Neural progenitor cell (in vitro differentiated cells): ENCODE data around the gene MAP3K9. TPM values are rescaled to one million over a fixed set of nuclear protein-coding genes. Genes with fewer than 3 reads are reported as not detected.

Source experiments
- DNase-seq: peaks from one replicate; pipeline ENCODE4 v3.0.0-alpha.2; 2016; ENCODE audit warnings: low spot score
- H2AFZ ChIP-seq: fragments of 200-600 bp; sonication (generic); replicated peaks from 2 replicates; pipeline ENCODE4 v1.6.1; 2016; ENCODE audit warnings: antibody characterized with exemption
- H3F3A ChIP-seq: fragments of 200-600 bp; sonication (generic); 2 replicates; pipeline ENCODE4 v1.6.1; 2016; ENCODE audit warnings: antibody characterized with exemption, low read depth
- H3K27ac ChIP-seq: fragments of 200-600 bp; sonication (generic); 2 replicates; pipeline ENCODE4 v1.5.1; 2016; ENCODE audit warnings: mild to moderate bottlenecking
- H3K27me3 ChIP-seq: fragments of 200-600 bp; sonication (generic); 2 replicates; pipeline ENCODE4 v1.6.1; 2016; ENCODE audit warnings: mild to moderate bottlenecking, moderate library complexity
- H3K36me3 ChIP-seq: fragments of 200-600 bp; sonication (generic); 2 replicates; pipeline ENCODE4 v1.5.1; 2016
- H3K4me1 ChIP-seq: fragments of 200-600 bp; sonication (generic); 2 replicates; pipeline ENCODE4 v1.6.1; 2016; ENCODE audit warnings: mixed run types
- H3K4me2 ChIP-seq: fragments of 200-600 bp; sonication (generic); 2 replicates; pipeline ENCODE4 v1.6.1; 2016
- H3K4me3 ChIP-seq: fragments of 200-600 bp; sonication (generic); 2 replicates; pipeline ENCODE4 v1.5.1; 2016
- H3K79me2 ChIP-seq: fragments of 200-600 bp; sonication (generic); 2 replicates; pipeline ENCODE4 v1.6.1; 2016; ENCODE audit warnings: low read depth
- H3K9ac ChIP-seq: fragments of 200-600 bp; sonication (generic); 2 replicates; pipeline ENCODE4 v1.6.1; 2016
- H3K9me3 ChIP-seq: fragments of 200-600 bp; sonication (generic); 2 replicates; pipeline ENCODE4 v1.5.1; 2016; ENCODE audit warnings: low read depth
- H4K20me1 ChIP-seq: fragments of 200-600 bp; sonication (generic); 2 replicates; pipeline ENCODE4 v1.6.1; 2016; ENCODE audit warnings: low read depth
- H3K27ac Mint-ChIP-seq: 3 replicates; pipeline ENCODE4 v1.8.0; 2021; ENCODE audit warnings: mixed read lengths
- H3K27me3 Mint-ChIP-seq: 2 replicates; pipeline ENCODE4 v1.8.0; 2022; ENCODE audit warnings: low read depth, mild to moderate bottlenecking, inconsistent platforms, moderate library complexity, mixed read lengths; ENCODE audit not compliant: insufficient read depth
- H3K36me3 Mint-ChIP-seq: 3 replicates; pipeline ENCODE4 v1.8.0; 2021; ENCODE audit warnings: mixed read lengths
- H3K4me1 Mint-ChIP-seq: 3 replicates; pipeline ENCODE4 v1.8.0; 2021; ENCODE audit warnings: mixed read lengths
- H3K4me3 Mint-ChIP-seq: 3 replicates; pipeline ENCODE4 v1.8.0; 2021; ENCODE audit warnings: mild to moderate bottlenecking, moderate library complexity, mixed read lengths
- H3K9me3 Mint-ChIP-seq: 3 replicates; pipeline ENCODE4 v1.8.0; 2020; ENCODE audit warnings: mixed read lengths
- CTCF ChIP-seq: fragments of 200-600 bp; sonication (generic); IDR thresholded peaks from 2 replicates; pipeline ENCODE4 v1.5.1; 2017; ENCODE audit warnings: antibody characterized with exemption, mild to moderate bottlenecking
- EZH2 ChIP-seq: fragments of 200-600 bp; sonication (generic); IDR thresholded peaks from 2 replicates; pipeline ENCODE4 v1.6.1; 2017; ENCODE audit warnings: antibody characterized with exemption, mild to moderate bottlenecking, moderate library complexity
- EZH2phosphoT487 ChIP-seq: fragments of 200-600 bp; sonication (generic); IDR thresholded peaks from 2 replicates; pipeline ENCODE4 v1.6.1; 2017; ENCODE audit warnings: antibody characterized with exemption
- total RNA-seq: library from RNA; depleted of rRNA; stranded (reverse); fragments of >200 nt; gene quantifications from 2 replicates; pipeline ENCODE4 v1.2.3, GENCODE V29; 2015; ENCODE audit warnings: low replicate concordance

The MAP3K9 gene
- total RNA-seq, 1 donor from 2014 or later: 14.9 TPM

- Histone ChIP-seq H3K4me2 (no peak overlapping the region), H3K79me2 (no peaks in the 10 kb centered on the region), H2AFZ (no peak overlapping the region), H3K4me3 (no peak overlapping the region), H3K4me1 (peaks cover 5% of the 10 kb centered on the region), H3F3A (no peaks in the 10 kb centered on the region), H3K27ac (no peak overlapping the region), H3K36me3 (no peaks in the 10 kb centered on the region), H3K27me3 (no peaks in the 10 kb centered on the region), H3K9me3 (no peaks in the 10 kb centered on the region), H4K20me1 (no peaks in the 10 kb centered on the region), H3K9ac (no peak overlapping the region)
- no peaks in the 10 kb centered on the region for H3K9me3 Mint-ChIP-seq
- H3K4me3 Mint-ChIP-seq: no peak overlapping the region
- no peak for TF ChIP-seq EZH2
- TF ChIP-seq CTCF: no peak
- TF ChIP-seq EZH2phosphoT487: no peak
- H3K4me1 Mint-ChIP-seq: peaks cover 19% of the 10 kb centered on the region
- H3K27ac Mint-ChIP-seq: no peak overlapping the region
- peaks cover 2% of the 10 kb centered on the region for H3K27me3 Mint-ChIP-seq
- no peaks in the 10 kb centered on the region for H3K36me3 Mint-ChIP-seq
- no peak for DNase-seq
Observed at GRCh38 chr14:70708717-70709570, 100.4 kb downstream of the MAP3K9 start.

DNA sequence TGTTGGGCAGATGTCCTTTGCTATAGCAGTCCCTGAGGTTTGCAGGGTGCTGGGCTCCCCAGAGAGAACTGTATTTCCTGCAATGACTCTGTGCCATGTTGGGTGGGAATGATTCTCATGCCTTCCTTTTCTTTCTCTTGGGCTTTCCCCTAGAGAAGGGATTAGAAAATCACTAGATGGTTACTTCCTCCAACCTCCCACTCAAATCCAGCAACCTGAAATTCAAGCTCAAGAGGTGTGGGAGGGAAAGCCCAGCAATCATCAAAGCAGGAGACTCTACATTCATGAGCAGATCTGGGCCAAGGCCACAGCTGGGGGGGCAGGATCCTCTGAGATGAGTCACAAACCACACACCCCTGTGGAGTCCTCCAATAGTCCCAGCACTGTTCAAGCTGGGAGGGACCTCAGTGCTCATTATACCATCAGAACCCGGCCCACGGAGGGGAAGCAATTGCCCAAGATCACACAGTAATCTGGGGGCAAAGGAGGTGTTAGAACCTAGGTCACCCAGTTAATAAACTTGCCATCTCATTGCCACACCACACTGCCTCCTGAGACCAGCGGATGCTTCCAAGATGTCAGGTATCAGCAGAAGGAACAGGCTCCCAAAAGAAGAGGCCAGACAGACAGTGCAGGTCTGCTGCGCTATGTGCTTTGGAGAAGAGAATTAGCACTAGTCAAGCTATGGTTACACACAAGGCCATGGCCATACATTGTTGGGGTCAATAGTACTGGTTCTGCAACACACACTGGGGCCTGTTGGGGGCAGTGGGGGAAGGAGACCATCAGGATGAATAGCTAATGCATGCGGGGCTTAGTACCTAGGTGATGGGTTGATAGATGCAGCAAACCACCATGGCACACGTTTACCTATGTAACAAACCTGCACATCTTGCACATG is 101.9 kb downstream of the MAP3K9 start:
- no peaks in the 10 kb centered on the region for H3K4me1 ChIP-seq
- Mint-ChIP-seq H3K4me1 (peaks cover 8% of the 10 kb centered on the region), H3K27me3 (peaks cover 2% of the 10 kb centered on the region), H3K4me3 (no peak overlapping the region), H3K9me3 (no peaks in the 10 kb centered on the region), H3K36me3 (no peaks in the 10 kb centered on the region), H3K27ac (no peak overlapping the region)
- H3K4me2 ChIP-seq: no peak overlapping the region
- no peak overlapping the region for H2AFZ ChIP-seq
- H3K4me3 ChIP-seq: no peak overlapping the region
- no peaks in the 10 kb centered on the region for H3K9me3 ChIP-seq
- H3K79me2 ChIP-seq: no peaks in the 10 kb centered on the region
- H3K27me3 ChIP-seq: no peaks in the 10 kb centered on the region
- no peaks in the 10 kb centered on the region for H3K36me3 ChIP-seq
- H3K9ac ChIP-seq: no peak overlapping the region
- H4K20me1 ChIP-seq: no peaks in the 10 kb centered on the region
- DNase-seq: no peak
- H3K27ac ChIP-seq: no peak overlapping the region
- H3F3A ChIP-seq: no peaks in the 10 kb centered on the region
- TF ChIP-seq CTCF (no peak), EZH2phosphoT487 (no peak), EZH2 (no peak)

DNA sequence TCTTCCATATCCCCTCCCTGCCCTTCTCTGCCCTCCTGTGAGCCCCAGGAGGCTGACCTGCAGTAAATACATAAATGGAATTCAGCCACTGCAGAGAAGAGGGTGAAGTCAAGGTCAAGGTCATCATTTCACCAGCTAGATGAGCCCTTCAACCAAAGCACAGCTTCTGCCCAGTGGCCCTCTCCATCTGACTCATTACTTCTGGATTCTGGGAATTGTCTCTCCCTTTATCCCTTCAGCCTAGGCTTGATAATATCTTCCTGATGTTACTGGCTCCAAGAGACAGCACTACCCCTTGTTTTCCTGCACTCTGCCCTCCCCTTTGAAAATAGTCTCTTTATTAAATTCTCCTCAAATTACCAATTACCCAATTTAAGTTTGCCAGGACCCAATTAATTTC is 103.1 kb downstream of the MAP3K9 start:
- Histone ChIP-seq H4K20me1 (no peaks in the 10 kb centered on the region), H3K4me2 (no peak overlapping the region), H3F3A (no peaks in the 10 kb centered on the region), H3K36me3 (no peaks in the 10 kb centered on the region), H3K79me2 (no peaks in the 10 kb centered on the region), H2AFZ (no peak overlapping the region), H3K4me3 (no peak overlapping the region), H3K27ac (no peak overlapping the region), H3K9me3 (no peaks in the 10 kb centered on the region), H3K4me1 (no peaks in the 10 kb centered on the region), H3K9ac (no peak overlapping the region), H3K27me3 (no peaks in the 10 kb centered on the region)
- Mint-ChIP-seq H3K4me1 (peaks cover 8% of the 10 kb centered on the region), H3K4me3 (no peak overlapping the region), H3K27ac (no peak overlapping the region), H3K36me3 (no peaks in the 10 kb centered on the region), H3K27me3 (peaks cover 2% of the 10 kb centered on the region), H3K9me3 (no peaks in the 10 kb centered on the region)
- no peak for DNase-seq
- TF ChIP-seq EZH2phosphoT487 (no peak), CTCF (no peak), EZH2 (no peak)
